NCI-H2196 (cell line): ENCODE measurements around the gene TYSND1.
"Not testable (repeated sequence)": the region's sequence is repeated elsewhere in the genome, so short reads cannot be mapped to it uniquely, and the experiment has no call there.

Experiments
- DNase-seq: peaks from one replicate; lab custom pipeline; 2025; ENCODE audit not compliant: unreplicated experiment; lab: John Stamatoyannopoulos, UW

The TYSND1 gene

GRCh38 chr10:70146489-70147258, at the start of gene TYSND1:
TYSND1 (minus strand) TSS chr10:70146700; CDS start chr10:70146586, 114 bp downstream.
- DNase-seq: peak; percentile 90

GRCh38 chr10:70193391-70193844, 46.9 kb upstream of the TYSND1 start:
- DNase-seq: no peak

GRCh38 chr10:70192326-70192968, 45.9 kb upstream of the TYSND1 start:
- DNase-seq: no peak

GRCh38 chr10:70191972-70192305, 45.4 kb upstream of the TYSND1 start:
- no peak for DNase-seq

- DNase-seq: no peak
These were observed 44.9 kb upstream of the TYSND1 start for GRCh38 chr10:70191161-70191971.

GRCh38 chr10:70190581-70190980, 44.1 kb upstream of the TYSND1 start:
- no peak for DNase-seq

- DNase-seq: no peak
These were observed 43.6 kb upstream of the TYSND1 start for GRCh38 chr10:70190102-70190501.

GRCh38 chr10:70188768-70189167, 42.3 kb upstream of the TYSND1 start:
- no peak for DNase-seq

- no peak for DNase-seq
These were observed 40.1 kb upstream of the TYSND1 start for GRCh38 chr10:70186571-70186970.

- DNase-seq: no peak
These were observed 39.6 kb upstream of the TYSND1 start for GRCh38 chr10:70186090-70186489.

- no peak for DNase-seq
These were observed 36.8 kb upstream of the TYSND1 start for GRCh38 chr10:70183304-70183703.

GRCh38 chr10:70179209-70179608, 32.7 kb upstream of the TYSND1 start:
- DNase-seq: not testable (repeated sequence)

GRCh38 chr10:70178139-70178725, 31.7 kb upstream of the TYSND1 start:
- DNase-seq: no peak

GRCh38 chr10:70176441-70176840, 29.9 kb upstream of the TYSND1 start:
- no peak for DNase-seq

- no peak for DNase-seq
These were observed 29.0 kb upstream of the TYSND1 start for GRCh38 chr10:70175516-70175915.

- DNase-seq: no peak
These were observed 27.7 kb upstream of the TYSND1 start for GRCh38 chr10:70174058-70174741.

GRCh38 chr10:70169649-70170364, 23.3 kb upstream of the TYSND1 start:
- DNase-seq: no peak

GRCh38 chr10:70169011-70169410, 22.5 kb upstream of the TYSND1 start:
- DNase-seq: no peak

GRCh38 chr10:70167246-70167645, 20.7 kb upstream of the TYSND1 start:
- no peak for DNase-seq

GRCh38 chr10:70166394-70166793, 19.9 kb upstream of the TYSND1 start:
- no peak for DNase-seq
